Measurements from ENCODE around the gene ACY1.

The ACY1 gene

GRCh38 chr3:52036222-52036694, 52.9 kb downstream of the ACY1 start:
- Histone ChIP-seq H3K4me3 (ENCODE audit: low read length) (no peak overlapping the region), H3F3A (ENCODE audit: insufficient read depth, low read length) (no peaks in the 10 kb centered on the region), H3K9me3 (replicated peaks; ENCODE audit: insufficient read depth, low read length) (no peaks in the 10 kb centered on the region), H3K4me1 (ENCODE audit: low read length) (no peaks in the 10 kb centered on the region), H3K4me2 (ENCODE audit: low read depth, low read length) (no peak overlapping the region), H3K9me2 (replicated peaks; ENCODE audit: insufficient read depth, low read length) (no peaks in the 10 kb centered on the region), H3K79me2 (ENCODE audit: low read length) (no peaks in the 10 kb centered on the region), H3K27ac (ENCODE audit: low read length) (no peak overlapping the region), H2AFZ (ENCODE audit: low read length) (no peak overlapping the region), H3K36me3 (replicated peaks; ENCODE audit: insufficient read depth, low read length) (no peaks in the 10 kb centered on the region), H3K9ac (ENCODE audit: low read length) (no peak overlapping the region), H4K20me1 (ENCODE audit: insufficient read depth, low read length) (no peaks in the 10 kb centered on the region), H3K27me3 (replicated peaks; ENCODE audit: insufficient read depth, low read length) (peaks cover 15% of the 10 kb centered on the region)
- DNase-seq: no peak
- TF ChIP-seq EZH2 (optimal IDR thresholded peaks at IDR 0.05; ENCODE audit: low read depth, low read length) (no peak), EZH2phosphoT487 (IDR thresholded peaks at IDR 0.05; ENCODE audit: low read length) (no peak), CTCF (IDR thresholded peaks at IDR 0.05; ENCODE audit: low read length) (no peak)

GRCh38 chr3:52036829-52037228, 53.5 kb downstream of the ACY1 start:
- Histone ChIP-seq H3K9ac (ENCODE audit: low read length) (no peak overlapping the region), H3K9me2 (replicated peaks; ENCODE audit: insufficient read depth, low read length) (no peaks in the 10 kb centered on the region), H3K27me3 (replicated peaks; ENCODE audit: insufficient read depth, low read length) (peaks cover 16% of the 10 kb centered on the region), H3K27ac (ENCODE audit: low read length) (no peak overlapping the region), H3F3A (ENCODE audit: insufficient read depth, low read length) (no peaks in the 10 kb centered on the region), H3K79me2 (ENCODE audit: low read length) (no peaks in the 10 kb centered on the region), H3K4me3 (ENCODE audit: low read length) (no peak overlapping the region), H3K4me1 (ENCODE audit: low read length) (no peaks in the 10 kb centered on the region), H3K36me3 (replicated peaks; ENCODE audit: insufficient read depth, low read length) (no peaks in the 10 kb centered on the region), H4K20me1 (ENCODE audit: insufficient read depth, low read length) (no peaks in the 10 kb centered on the region), H2AFZ (ENCODE audit: low read length) (no peak overlapping the region), H3K4me2 (ENCODE audit: low read depth, low read length) (no peak overlapping the region), H3K9me3 (replicated peaks; ENCODE audit: insufficient read depth, low read length) (no peaks in the 10 kb centered on the region)
- no peak for DNase-seq
- no peak for TF ChIP-seq CTCF (IDR thresholded peaks at IDR 0.05; ENCODE audit: low read length)
- TF ChIP-seq EZH2 (optimal IDR thresholded peaks at IDR 0.05; ENCODE audit: low read depth, low read length): no peak
- no peak for TF ChIP-seq EZH2phosphoT487 (IDR thresholded peaks at IDR 0.05; ENCODE audit: low read length)

GRCh38 chr3:52037291-52037690, 54.0 kb downstream of the ACY1 start:
- Histone ChIP-seq H3K9me2 (replicated peaks; ENCODE audit: insufficient read depth, low read length) (no peaks in the 10 kb centered on the region), H2AFZ (ENCODE audit: low read length) (no peak overlapping the region), H4K20me1 (ENCODE audit: insufficient read depth, low read length) (no peaks in the 10 kb centered on the region), H3K4me3 (ENCODE audit: low read length) (no peak overlapping the region), H3K9ac (ENCODE audit: low read length) (no peak overlapping the region), H3K27me3 (replicated peaks; ENCODE audit: insufficient read depth, low read length) (peaks cover 16% of the 10 kb centered on the region), H3K36me3 (replicated peaks; ENCODE audit: insufficient read depth, low read length) (no peaks in the 10 kb centered on the region), H3K9me3 (replicated peaks; ENCODE audit: insufficient read depth, low read length) (no peaks in the 10 kb centered on the region), H3F3A (ENCODE audit: insufficient read depth, low read length) (no peaks in the 10 kb centered on the region), H3K4me2 (ENCODE audit: low read depth, low read length) (no peak overlapping the region), H3K4me1 (ENCODE audit: low read length) (no peaks in the 10 kb centered on the region), H3K27ac (ENCODE audit: low read length) (no peak overlapping the region), H3K79me2 (ENCODE audit: low read length) (no peaks in the 10 kb centered on the region)
- DNase-seq: no peak
- TF ChIP-seq EZH2phosphoT487 (IDR thresholded peaks at IDR 0.05; ENCODE audit: low read length) (no peak), EZH2 (optimal IDR thresholded peaks at IDR 0.05; ENCODE audit: low read depth, low read length) (no peak), CTCF (IDR thresholded peaks at IDR 0.05; ENCODE audit: low read length) (no peak)

All from MM.1S (cell line).